ENCODE results near the gene HOXB4.

HOXB4 gene

DNA sequence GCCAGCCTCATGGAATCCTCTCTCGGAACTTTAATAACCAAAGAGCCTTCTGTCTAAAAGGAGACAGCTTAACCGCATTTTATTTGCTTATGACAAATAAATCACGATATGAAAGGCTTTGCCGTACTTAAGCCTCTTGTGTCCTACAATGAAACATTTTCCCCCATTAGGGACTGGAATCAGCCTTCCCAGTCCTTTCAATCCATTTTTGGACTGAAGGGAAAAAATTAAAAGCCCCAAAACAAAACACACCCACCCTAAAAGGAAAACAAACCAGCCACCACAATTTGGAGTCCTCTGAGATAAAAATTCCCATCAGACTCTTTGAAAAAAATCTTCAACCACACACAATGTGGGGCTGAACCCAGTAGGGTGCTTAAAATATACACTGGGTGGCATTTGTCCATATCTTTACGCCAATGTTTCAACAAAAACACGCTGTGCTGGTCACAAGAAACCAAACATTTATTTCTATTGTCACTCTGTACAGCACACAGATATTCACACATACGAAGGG, 3.0 kb downstream of the HOXB4 start:
- DNase-seq (ENCODE audit: low read depth in 1 of 2, low spot score in 1 of 2), result no peak

DNA sequence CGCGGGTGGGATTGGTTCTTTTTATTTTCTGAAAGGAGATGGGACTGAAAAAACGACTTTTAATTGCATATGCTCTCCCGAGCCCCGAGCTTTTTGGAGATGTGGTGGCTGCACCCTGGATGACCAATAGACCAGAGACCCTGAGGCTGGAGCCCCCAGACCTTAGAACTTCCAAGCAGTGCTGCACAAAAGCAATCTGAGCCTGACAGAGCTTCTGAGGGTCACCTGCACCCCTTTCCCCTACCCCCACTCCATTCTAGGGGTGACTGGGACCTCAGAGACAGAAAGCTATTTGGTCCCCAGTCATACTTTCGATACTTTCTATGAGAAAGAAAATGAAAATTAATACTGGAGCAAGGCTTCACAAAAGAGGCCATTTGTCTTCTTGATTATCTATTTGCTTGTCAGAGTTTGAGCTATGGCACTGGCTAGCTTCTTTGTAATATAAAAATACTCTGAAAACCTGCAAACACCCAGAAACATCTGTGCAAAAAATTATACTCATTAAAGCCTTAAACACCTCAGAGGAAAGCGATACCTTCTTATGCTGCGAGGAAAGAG, 3.6 kb downstream of the HOXB4 start:
- no peak for DNase-seq (ENCODE audit: low read depth in 1 of 2, low spot score in 1 of 2)

DNA sequence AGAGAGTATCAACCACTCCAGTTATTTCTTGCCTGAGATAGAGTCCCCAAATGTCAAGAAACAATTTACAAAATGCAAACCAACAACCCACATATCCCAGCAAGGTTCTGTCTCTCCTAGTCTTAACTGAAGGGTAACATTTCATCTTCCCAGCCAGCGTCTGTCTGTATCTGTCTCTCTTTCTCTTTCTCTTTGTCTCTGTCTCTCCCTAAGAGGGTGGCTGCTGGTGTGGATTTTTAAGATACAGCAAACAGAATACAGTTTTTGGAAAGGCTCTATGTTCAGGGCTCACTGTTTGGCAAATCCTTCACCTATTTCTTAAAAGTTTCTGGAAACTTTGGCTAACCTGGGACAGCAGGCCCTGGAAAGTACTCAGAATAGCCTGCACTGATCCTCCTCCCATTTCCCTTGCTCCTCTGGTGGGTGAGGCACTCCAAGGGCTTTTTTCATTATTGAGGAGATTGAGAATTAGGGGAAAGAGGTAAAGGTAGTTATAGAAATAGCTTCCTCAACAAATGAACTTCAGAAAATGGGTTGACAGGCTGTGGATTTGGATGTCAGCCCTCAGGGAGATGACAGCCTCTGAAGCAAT, 6.2 kb downstream of the HOXB4 start:
- no peak for DNase-seq (ENCODE audit: low read depth in 1 of 2, low spot score in 1 of 2)

DNA sequence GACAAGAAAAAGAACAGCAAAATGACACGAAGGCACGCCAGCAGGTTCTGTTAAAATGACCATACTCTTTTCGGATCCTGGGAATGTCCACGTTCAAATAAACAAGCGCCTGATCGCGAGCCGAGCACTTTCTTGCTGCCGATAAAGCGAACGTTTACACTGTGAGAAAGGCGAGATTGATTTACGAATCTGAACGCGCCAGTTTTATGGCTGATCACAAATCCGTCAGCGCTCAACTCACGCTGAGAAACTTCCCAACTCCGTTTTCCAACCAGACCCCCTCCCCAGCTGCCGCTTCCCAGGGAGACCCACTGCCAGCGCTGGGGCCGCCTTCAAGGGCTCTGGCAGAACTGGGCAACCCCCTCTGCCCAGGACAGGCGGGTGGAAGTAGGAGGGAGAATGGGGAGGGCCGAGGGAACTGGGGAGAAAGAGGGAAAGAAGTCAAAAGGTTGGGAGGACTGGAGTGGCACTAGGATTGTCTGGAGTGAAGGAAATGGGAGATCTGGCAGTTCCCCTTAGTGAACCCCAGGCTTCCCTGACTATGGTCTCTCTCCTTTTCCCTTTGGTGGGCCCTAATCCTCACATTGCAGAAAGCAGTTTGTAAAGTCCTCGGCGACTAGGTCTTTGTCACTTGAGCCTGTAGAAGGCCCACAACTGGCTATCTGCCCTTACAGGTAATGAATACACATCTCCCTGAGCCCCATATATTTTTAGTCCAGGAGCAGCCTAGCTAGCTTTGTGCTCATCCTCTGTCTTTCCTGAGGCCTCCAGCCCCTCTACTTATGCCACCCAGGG, 6.9 kb downstream of the HOXB4 start:
- no peak for DNase-seq (ENCODE audit: low read depth in 1 of 2, low spot score in 1 of 2)

DNA sequence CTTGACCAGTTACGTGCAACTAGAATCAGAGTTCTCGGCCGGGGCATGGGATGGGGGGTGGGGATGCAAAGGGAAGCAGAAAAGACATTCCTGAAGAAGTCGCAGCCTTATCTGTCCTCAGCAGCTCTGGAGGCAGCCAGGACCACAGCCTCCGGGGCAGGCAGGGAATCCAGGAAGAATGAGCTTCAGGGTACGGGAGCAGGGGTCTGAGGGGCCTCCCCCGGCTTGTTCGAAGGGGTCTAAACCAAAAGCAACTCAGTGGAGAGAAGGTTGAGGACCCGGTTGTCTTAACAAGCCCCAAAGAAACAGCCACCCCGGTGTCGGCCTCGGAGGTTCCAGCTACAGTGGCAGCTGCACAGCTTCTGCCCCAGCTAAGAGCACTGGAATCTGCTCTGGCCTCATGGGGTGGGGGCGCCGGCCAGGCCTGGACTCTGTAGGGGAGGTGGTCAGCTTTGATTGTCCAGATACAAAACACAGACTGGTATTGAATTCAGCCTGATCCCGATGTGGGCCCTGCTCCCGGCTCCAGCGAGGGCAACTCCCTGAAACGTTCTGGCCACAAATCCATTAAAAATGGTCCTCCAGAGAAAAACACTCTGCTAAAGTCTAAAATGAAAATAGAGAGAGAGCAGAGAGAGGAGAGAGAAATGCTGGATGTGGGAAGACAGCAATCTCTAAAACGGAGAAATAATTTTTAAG, 7.7 kb downstream of the HOXB4 start:
- DNase-seq (ENCODE audit: low read depth in 1 of 2, low spot score in 1 of 2), result no peak

DNA sequence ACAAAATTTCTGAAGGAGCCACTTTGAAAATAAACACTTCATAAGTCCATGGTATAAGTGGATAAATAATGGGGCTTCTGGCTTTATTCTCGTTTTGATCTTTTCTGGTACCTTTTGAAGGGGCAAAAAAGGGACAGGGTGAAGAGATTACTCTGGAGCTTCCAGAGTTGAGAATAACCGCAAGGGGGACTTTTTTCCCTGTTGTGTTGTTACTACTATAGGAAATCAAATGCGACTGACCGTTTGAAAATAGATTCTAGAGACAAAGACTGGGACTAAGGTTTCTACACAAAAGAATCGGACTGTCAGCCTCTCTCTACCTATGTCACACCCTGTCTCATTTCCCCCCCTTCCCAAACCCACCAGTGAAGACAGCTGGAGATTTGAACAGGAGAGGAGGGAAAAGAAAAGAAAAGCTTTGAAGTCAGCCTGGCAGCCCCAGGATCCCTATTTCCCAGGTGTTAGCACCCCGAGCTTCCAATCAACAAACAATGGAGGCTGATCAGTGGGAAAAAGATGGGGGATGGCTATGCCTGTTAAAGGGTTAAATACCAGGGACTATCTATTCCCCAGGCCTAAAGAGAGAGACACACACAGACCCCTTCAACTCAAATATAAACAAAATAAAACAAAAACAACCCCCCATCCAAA, 8.4 kb downstream of the HOXB4 start:
- DNase-seq (ENCODE audit: low read depth in 1 of 2, low spot score in 1 of 2), result no peak

DNA sequence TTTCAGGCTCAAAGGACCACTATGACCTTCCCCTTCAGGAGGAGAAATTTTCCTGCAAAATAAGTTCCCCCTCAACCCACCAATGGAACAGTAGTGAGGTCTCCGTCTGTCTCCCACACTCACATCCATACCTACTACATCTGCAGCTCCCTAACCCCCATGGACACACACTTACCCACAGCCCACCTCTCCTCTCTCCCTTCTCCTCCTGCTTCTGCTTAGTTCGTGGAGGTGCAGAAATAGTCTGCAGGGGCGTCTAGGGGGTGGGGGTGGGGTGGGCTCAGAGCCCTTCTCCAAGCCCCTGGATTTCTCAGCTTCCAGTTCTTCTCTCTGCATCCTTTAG, 8.9 kb downstream of the HOXB4 start:
- DNase-seq (ENCODE audit: low read depth in 1 of 2, low spot score in 1 of 2), result no peak

DNA sequence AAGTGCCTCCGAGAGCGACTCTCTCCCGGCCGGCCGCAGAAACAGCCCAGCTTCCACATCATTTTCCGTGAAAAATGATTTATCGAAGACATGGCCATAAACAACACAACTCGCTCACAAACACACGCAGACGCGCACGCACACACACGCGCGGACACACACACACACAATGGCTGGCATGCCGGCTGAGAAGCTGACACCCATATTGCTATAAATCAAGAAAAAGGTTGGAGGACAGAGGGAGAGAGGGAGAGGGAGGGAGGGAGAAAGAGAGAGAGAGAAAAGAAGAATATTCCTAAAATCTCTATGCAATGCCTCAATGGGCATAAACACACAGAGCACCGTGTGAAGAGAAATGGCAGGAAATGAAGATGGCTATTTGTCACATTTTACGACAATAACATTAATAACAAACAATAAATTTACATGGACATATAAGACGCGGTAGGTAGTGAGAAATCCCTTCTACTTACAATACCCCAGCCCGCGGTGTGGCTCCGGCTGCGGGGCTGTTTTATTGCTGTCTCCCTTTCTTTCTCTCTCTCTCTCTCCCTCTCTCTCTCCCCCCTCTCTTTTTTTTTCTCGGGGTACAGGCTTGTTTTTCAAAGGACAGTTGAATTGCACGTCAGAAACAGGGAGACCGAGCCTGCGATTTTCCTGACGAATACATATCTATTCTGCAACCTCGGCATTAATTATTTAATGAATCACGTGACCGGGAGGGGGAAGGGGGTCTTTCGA, 9.5 kb downstream of the HOXB4 start:
- DNase-seq (ENCODE audit: low read depth in 1 of 2, low spot score in 1 of 2), result no peak

DNA sequence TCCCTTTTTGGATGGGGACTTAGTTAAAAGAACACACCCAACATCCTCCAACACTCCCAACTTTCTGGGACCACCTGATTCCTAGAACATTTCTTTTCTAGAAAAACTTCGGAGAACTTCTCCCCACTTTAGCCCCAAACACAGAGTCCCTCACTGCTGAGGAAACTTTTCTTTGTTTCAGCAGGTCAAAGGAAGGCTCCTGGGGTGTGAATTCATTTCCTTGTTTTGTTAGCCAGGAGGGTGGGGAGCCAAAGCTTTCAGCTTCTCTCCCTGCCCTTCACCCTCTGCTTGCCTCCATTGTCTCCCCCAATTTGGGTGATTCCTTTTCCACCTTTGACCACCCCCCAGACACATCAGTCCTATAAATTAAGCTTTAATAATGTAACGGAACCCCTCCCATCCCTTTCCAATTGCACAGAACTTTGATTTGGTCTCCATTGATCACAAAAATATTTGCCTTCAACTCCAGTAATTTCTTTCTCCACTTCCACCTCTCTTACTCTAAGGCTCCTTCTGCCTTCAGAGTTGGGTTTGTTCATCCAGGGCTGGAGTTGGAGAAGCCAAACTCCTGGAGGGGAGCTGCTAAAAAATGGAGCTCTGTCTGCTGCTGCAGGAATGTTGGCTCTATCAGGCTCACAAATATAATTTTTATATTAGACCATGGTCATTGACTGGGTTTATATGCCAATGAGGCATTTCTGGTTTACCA, 10.3 kb downstream of the HOXB4 start:
- no peak for DNase-seq (ENCODE audit: low read depth in 1 of 2, low spot score in 1 of 2)

DNA sequence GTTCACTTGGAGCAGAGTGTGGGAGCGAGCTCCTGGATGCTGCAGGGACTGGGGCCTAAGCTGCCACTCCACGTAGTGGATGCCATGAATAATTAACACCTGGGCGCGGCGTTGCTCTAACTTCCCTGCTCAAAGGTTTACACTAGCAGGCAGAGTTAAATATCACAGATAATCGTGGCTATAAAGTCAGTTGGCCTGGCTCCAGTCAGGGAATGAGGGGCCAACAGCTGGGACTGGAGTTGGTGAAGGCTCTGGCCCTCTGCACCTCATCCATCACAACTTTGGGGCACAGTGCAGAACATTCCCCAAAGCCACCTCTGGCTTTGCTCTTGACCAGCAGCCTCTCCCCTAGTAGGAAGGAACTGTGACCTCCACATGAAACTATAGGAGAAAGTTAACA, 10.9 kb downstream of the HOXB4 start:
- DNase-seq (ENCODE audit: low read depth in 1 of 2, low spot score in 1 of 2), result no peak

DNA sequence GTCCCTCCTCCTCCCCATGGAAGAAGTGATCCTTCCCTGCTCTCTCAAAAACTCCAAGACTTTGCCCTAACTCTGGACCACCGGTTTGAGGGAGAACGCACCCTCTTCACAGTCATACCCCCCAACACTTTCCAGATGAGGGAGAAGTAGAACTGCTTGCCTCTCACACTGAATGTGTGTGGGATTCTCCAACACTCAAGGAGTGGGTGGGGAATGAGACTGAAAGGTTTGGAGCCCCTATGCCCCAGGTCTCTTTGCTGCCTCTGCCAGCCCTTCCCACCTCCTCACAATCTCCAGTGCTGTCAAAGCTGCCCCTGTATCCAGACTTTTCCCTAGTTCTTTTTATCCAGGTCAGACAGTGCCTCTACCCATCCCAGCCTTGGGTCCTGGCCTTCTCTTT, 11.4 kb downstream of the HOXB4 start:
- no peak for DNase-seq (ENCODE audit: low read depth in 1 of 2, low spot score in 1 of 2)

DNA sequence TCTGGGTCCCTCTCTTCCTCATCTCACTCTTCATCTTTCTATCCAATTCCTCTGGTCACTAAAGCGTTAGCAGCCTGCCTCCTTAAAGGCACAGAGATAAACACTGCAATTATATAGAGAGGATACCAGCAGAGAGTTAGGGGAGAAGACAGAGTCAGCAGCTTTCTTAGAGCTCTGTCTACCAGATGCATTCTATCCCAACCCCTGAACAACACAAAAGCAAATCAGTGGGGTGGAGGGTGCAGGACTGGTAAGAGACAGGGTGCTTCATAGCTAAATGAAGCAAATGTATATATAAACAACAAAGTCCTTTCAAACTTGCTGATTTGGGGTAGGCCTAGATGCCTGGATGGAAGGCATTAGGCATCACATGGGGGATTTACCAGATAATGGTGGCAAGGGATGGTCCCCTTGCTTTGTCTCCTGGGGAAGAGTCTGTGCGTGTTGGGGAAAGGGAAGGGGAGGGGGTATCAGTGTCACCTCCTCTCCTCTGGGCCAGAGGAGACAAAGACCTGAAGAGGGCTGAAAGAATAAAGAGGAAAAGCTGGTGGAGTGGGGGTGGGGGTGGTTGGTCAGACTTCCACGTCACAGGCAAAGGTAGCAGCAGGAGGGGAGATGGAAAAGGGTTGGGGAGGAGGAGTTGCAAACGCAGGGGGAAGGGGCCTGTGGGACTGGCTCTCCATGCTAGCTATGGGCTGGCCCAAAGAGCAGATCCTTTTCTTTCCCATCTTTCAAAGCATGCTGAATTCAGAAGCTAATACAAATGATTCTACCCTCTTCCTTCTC, 12.0 kb downstream of the HOXB4 start:
- DNase-seq (ENCODE audit: low read depth in 1 of 2, low spot score in 1 of 2), result no peak

DNA sequence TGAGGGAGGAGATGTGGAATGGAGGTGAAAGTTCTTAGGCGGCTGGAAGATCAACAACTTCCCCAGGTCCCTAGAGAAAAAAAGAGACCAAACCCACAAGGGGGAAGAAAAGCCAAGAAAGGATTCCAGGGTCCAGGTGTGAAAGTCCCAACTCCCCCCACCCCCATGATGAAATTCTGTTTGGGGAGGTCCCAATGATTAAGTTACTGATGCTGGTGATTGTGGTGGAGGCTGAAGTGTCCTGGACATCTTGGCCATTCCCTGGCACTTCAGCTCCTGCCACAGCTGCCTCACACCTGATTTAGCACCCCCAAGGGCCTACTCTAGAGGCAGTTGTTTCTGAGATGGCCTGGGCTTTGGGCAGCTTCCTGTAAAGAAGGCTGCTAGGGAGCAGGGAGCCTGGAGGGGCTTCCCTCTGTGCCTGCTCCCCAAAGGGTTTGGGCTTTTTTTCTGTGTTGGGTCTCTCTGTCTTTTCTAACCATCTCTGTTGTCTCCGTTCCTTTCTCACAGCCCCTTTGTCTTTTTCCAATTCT, 13.1 kb downstream of the HOXB4 start:
- no peak for DNase-seq (ENCODE audit: low read depth in 1 of 2, low spot score in 1 of 2)

DNA sequence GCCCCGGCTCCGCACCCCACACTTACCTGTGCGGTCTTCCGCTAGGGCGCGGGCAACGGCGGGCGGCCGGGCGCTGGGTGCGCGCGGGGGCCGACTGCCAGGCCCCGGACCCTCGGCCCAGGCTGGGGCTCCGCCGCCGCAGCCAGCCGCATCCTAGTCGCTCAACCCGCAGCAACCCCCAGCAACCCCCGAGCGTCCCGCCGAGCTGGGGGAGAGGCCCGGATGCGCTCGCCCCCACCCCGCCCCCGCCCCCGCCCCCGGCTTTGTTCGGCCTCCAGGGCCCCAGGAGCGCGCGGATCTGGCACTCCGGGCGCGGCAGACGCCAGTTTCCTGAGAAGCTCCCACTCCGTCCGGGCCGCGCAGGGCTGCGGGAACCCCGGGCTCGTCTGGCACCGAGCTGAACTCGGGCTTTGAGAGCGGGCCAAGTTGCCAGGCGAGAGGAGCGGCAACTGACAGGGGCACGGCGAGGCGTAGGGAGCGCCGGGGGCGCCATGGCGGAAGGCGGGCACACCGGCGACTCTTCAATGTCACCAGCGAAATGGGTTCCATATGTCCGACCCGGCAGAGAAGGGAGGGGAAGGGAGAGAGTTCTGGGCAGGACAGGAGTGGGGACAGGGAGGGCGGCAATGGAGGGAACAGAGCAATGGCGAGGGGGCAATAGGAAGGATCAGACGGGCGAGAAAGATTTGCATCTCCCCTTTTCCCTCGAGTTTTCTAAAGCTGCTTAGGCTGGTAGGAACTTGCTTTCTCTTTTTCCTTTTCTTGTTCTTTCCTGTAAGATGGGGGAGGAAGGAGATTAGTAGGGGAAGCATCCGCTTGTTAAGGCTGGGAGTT, 13.7 kb downstream of the HOXB4 start:
- DNase-seq (ENCODE audit: low read depth in 1 of 2, low spot score in 1 of 2), result no peak

DNA sequence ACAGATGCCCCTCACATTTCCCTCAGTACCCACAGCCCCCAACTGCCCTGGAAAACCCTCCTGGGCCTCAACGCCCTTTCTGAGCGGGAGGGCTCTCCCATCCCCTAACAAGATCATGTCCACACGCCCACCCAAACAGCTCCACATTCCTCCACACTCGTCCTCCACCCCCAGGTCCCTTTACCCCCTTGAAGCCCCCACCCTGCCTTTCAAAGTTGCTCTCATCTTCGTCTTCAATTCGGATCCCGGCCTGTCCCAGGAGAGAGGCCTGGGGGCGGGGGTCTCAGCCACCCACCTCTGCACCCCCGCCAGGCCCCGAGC, 14.3 kb downstream of the HOXB4 start:
- no peak for DNase-seq (ENCODE audit: low read depth in 1 of 2, low spot score in 1 of 2)

DNA sequence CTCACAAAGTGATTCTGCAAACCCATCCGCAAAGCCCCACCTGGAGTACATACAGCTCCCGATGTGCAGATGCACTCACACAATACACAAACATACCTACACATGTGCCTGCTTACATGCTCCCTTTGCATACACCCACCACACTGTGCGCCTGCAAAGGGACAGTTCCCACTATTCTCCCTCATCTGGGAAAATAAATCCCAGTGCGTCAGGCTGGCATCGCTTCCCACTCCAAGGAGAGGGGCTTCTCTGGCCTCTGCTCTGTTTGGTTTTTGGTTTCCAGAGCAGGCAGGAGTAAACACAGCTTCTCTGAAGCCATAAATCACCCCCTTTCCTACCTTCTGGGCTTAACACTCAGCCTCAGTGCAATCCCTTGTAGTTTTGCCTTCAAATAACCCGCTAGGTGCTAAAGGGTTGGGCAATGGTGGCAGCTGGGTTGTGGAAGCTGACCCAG, 14.7 kb downstream of the HOXB4 start:
- no peak for DNase-seq (ENCODE audit: low read depth in 1 of 2, low spot score in 1 of 2)

DNA sequence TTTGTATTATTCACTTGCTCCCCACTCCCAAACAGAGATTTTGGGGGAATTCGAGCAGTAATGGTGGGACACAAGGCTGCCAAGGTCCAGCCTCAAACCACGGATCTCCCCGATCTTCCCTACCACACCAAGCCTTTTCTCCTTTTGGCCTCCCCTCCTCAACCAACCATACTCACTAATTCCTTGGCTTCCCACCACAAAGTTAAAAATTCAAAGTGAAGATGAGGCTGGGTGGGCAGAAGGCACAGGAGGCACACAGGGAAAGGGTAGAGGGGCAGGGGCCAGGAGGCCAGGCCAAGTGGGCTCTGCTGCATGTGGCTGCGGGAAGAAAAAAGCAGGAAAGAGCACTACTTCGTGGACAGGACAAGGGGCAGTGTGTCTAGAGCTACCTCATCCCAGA, 15.2 kb downstream of the HOXB4 start:
- no peak for DNase-seq (ENCODE audit: low read depth in 1 of 2, low spot score in 1 of 2)

All from activated CD4-positive, alpha-beta T cell treated with anti-CD3 and anti-CD28 coated beads, Interleukin-2, amount 50 U/mL, for 24 hours (primary cell).